Kidney epithelial cell (primary cell): ENCODE results near the gene ADAMTS4. TPM values are rescaled to one million over a fixed set of nuclear protein-coding genes. Genes with fewer than 3 reads are reported as not detected.

Experiments used
- DNase-seq: peaks from one replicate; pipeline ENCODE4 v3.0.0-alpha.2; 2010; ENCODE audit warnings: low read depth
- H3K27me3 ChIP-seq: 2 replicates; pipeline ENCODE4 v1.6.0; 2011; ENCODE audit warnings: low read length; ENCODE audit not compliant: control insufficient read depth, insufficient read depth
- H3K36me3 ChIP-seq: 2 replicates; pipeline ENCODE4 v1.5.1; 2011; ENCODE audit warnings: low read length; ENCODE audit not compliant: control insufficient read depth, insufficient read depth
- H3K4me3 ChIP-seq: 2 replicates; pipeline ENCODE4 v1.5.1; 2011; ENCODE audit warnings: low read depth, mild to moderate bottlenecking, control low read depth, low read length
- CTCF ChIP-seq: IDR thresholded peaks from 2 replicates; pipeline ENCODE4 v1.5.1; 2011; ENCODE audit warnings: mild to moderate bottlenecking, moderate library complexity, low read length, control low read depth, inconsistent platforms; ENCODE audit not compliant: insufficient read depth, poor library complexity, severe bottlenecking
- total RNA-seq: library from RNA; depleted of rRNA; stranded (reverse); fragments of >200 nt; gene quantifications from 2 replicates; pipeline ENCODE4 v1.2.3, GENCODE V29; 2015

ADAMTS4 gene
- total RNA-seq, 1 donor from 2014 or later: 0.33 TPM

- Histone ChIP-seq H3K36me3 (peaks cover 3% of the 10 kb centered on the region), H3K4me3 (no peak overlapping the region)
- TF ChIP-seq CTCF: no peak
These were observed 27.7 kb downstream of the ADAMTS4 start for GRCh38 chr1:161171191-161171590.

DNA sequence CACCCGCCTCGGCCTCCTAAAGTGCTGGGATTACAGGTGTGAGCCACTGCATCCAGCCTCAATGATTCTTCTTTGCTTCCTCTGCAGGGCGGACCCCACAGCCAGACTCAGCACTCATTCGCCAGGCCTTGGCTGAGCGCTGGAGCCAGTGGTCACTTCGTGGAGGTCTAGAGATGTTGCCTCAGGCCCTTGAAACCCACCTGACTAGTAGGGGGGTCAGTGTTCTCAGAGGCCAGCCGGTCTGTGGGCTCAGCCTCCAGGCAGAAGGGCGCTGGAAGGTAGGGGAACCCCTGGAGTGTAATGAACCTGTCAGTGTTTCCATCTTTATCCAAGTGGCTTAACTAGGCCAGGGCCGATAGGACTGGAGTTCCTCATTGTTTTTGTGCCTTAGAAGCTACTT is 29.9 kb downstream of the ADAMTS4 start:
- TF ChIP-seq CTCF: no peak
- Histone ChIP-seq H3K4me3 (no peak overlapping the region), H3K27me3 (no peaks in the 10 kb centered on the region), H3K36me3 (peaks cover 5% of the 10 kb centered on the region)
- no peak for DNase-seq

More at GRCh38 chr1:161171191-161171590, 27.7 kb downstream of the ADAMTS4 start:
- no peaks in the 10 kb centered on the region for H3K27me3 ChIP-seq
- no peak for DNase-seq

DNA sequence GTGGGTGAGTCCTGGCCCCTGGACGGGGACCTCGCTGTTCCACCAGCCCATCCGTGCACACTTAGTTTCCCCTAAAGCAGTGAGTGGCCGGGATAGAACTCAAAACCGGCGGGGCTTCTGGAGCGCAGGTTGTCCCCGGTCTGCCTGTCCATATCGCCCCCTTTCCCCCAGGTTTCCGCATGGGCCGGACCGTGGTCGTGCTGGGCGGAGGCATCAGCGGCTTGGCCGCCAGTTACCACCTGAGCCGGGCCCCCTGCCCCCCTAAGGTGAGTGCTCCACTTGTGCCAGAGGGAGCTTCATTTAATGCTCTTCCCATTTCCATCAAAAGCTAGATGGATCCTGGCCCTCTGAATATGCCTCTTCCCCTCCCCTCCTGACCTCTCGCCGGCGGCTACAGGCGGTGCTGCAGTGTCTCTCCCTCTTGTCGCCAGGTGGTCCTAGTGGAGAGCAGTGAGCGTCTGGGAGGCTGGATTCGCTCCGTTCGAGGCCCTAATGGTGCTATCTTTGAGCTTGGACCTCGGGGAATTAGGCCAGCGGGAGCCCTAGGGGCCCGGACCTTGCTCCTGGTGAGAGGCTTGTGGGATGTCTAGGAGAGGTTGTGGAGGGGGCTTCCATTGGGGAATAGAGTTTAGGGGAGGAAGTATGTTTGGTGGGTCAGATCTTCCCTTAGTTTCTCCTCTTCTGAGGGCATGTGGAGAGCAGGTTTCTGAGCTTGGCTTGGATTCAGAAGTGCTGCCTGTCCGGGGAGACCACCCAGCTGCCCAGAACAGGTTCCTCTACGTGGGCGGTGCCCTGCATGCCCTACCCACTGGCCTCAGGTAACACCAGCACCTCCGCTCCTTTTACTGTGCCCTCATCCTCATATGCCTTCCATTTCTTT is 31.9 kb downstream of the ADAMTS4 start:
- H3K36me3 ChIP-seq: peaks cover 5% of the 10 kb centered on the region
- no peak for TF ChIP-seq CTCF
- no peak for DNase-seq
- no peaks in the 10 kb centered on the region for H3K27me3 ChIP-seq
- peak overlapping the region; percentile 80 for H3K4me3 ChIP-seq

GRCh38 chr1:161165742-161166668 is 32.8 kb downstream of the ADAMTS4 start, which contains the start of gene PPOX:
TSS of gene PPOX (plus strand) at chr1:161166426. CDS start at chr1:161166848, 422 bp downstream.
- Histone ChIP-seq H3K27me3 (no peaks in the 10 kb centered on the region), H3K4me3 (peak within 1 kb of the TSS; percentile 80), H3K36me3 (peaks cover 4% of the 10 kb centered on the region)
- DNase-seq: peak; percentile 97
- peak; percentile 67 for TF ChIP-seq CTCF

GRCh38 chr1:161164901-161165610 is 33.8 kb downstream of the ADAMTS4 start:
- DNase-seq: no peak
- Histone ChIP-seq H3K36me3 (peaks cover 4% of the 10 kb centered on the region), H3K27me3 (no peaks in the 10 kb centered on the region), H3K4me3 (peak overlapping the region; percentile 80)
- no peak for TF ChIP-seq CTCF
